Calu3 (cell line): ENCODE results near the gene ADGRV1. TPM values are rescaled to one million over a fixed set of nuclear protein-coding genes. Genes with fewer than 3 reads are reported as not detected.
"Not testable (repeated sequence)": the region's sequence is repeated elsewhere in the genome, so short reads cannot be mapped to it uniquely, and the experiment has no call there.

Experiments
- BruUV-seq: library from RNA; stranded (reverse); fragments of 400-500 nt; replicated peaks from 2 replicates; lab custom pipeline; 2021; lab: Mats Ljungman, UMichigan
- CTCF ChIA-PET: fragments of 300-600 bp; sonication (Branson Sonifier 250); formaldehyde crosslinking; loops from one replicate; lab custom pipeline; 2022; ENCODE audit warnings: antibody characterized with exemption; lab: Charles Lee
- DNase-seq: peaks from one replicate; pipeline ENCODE4 v3.0.0; 2022
- H3K27ac Mint-ChIP-seq: one replicate; pipeline ENCODE4 v1.8.0; 2022; ENCODE audit warnings: mixed read lengths; ENCODE audit not compliant: unreplicated experiment
- H3K27me3 Mint-ChIP-seq: one replicate; pipeline ENCODE4 v1.8.0; 2022; ENCODE audit warnings: mixed read lengths; ENCODE audit not compliant: unreplicated experiment
- H3K36me3 Mint-ChIP-seq: one replicate; pipeline ENCODE4 v1.8.0; 2022; ENCODE audit warnings: mild to moderate bottlenecking, moderate library complexity, mixed read lengths; ENCODE audit not compliant: insufficient read depth, unreplicated experiment
- H3K4me1 Mint-ChIP-seq: one replicate; pipeline ENCODE4 v1.8.0; 2022; ENCODE audit warnings: mild to moderate bottlenecking, low read depth, mixed read lengths; ENCODE audit not compliant: unreplicated experiment
- H3K4me3 Mint-ChIP-seq: one replicate; pipeline ENCODE4 v1.8.0; 2022; ENCODE audit warnings: mild to moderate bottlenecking, low read depth, moderate library complexity, mixed read lengths; ENCODE audit not compliant: unreplicated experiment
- H3K9me3 Mint-ChIP-seq: one replicate; pipeline ENCODE4 v1.8.0; 2022; ENCODE audit warnings: low read depth, mixed read lengths; ENCODE audit not compliant: unreplicated experiment
- intact Hi-C: fragments of 100-400 bp; cut with micrococcal nuclease; formaldehyde crosslinking; loops from one replicate; pipeline ENCODE4 v1.10.0; 2022; ENCODE audit not compliant: unreplicated experiment
- total RNA-seq: library from RNA; stranded (reverse); gene quantifications from 2 replicates; pipeline ENCODE4 v1.2.3, GENCODE V29; 2022
- TF ChIP-seq, protein P1 (sequence below): fragments of 200-600 bp; IDR thresholded peaks from one replicate; pipeline ENCODE4 v1.8.0; 2022; ENCODE audit warnings: antibody characterized with exemption; ENCODE audit not compliant: unreplicated experiment

Gene ADGRV1
- total RNA-seq, 1 experiment from 2014 or later: 1.8 TPM

DNA sequence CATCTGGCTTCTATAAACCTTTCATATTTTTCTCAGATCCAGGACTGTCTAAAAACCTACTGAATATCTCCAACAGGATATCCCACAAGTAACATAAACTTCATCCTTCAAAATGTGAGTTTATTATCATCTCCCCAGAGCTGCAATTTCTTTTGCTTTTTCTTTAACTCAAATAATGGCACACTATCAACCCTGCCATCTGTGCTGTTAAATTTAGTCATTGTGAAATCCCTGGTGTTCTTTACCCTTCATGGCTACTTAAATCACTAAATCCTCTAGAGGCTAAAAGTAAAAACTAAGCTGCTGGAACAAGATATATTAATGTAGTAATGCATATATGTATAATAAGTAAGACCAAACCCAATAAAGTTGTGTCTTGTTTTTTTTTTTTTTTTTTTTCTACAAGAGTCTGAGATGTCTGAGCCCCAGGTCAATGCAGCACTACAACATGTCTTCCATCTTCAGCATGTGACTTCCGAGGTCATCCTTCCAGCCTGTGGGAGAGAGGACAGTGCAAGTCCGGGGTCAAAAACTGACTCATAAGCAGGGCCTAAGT is 362.9 kb downstream of the ADGRV1 start:
- Mint-ChIP-seq H3K36me3 (no peaks in the 10 kb centered on the region), H3K27me3 (no peaks in the 10 kb centered on the region), H3K4me3 (no peak overlapping the region), H3K27ac (no peak overlapping the region), H3K9me3 (no peaks in the 10 kb centered on the region), H3K4me1 (peaks cover 24% of the 10 kb centered on the region)
- CTCF ChIA-PET: no interaction called here
- intact Hi-C loops: no loop called here
- DNase-seq: no peak
- TF ChIP-seq, protein P1, sequence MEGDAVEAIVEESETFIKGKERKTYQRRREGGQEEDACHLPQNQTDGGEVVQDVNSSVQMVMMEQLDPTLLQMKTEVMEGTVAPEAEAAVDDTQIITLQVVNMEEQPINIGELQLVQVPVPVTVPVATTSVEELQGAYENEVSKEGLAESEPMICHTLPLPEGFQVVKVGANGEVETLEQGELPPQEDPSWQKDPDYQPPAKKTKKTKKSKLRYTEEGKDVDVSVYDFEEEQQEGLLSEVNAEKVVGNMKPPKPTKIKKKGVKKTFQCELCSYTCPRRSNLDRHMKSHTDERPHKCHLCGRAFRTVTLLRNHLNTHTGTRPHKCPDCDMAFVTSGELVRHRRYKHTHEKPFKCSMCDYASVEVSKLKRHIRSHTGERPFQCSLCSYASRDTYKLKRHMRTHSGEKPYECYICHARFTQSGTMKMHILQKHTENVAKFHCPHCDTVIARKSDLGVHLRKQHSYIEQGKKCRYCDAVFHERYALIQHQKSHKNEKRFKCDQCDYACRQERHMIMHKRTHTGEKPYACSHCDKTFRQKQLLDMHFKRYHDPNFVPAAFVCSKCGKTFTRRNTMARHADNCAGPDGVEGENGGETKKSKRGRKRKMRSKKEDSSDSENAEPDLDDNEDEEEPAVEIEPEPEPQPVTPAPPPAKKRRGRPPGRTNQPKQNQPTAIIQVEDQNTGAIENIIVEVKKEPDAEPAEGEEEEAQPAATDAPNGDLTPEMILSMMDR: no peak
- no TSS peak for BruUV-seq

DNA sequence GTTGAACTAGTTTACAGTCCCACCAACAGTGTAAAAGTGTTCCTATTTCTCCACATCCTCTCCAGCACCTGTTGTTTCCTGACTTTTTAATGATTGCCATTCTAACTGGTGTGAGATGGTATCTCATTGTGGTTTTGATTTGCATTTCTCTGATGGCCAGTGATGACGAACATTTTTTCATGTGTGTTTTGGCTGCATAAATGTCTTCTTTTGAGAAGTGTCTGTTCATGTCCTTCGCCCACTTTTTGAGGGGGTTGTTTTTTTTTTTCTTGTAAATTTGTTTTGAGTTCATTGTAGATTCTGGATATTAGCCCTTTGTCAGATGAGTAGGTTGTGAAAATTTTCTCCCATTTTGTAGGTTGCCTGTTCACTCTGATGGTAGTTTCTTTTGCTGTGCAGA is 365.6 kb downstream of the ADGRV1 start:
- BruUV-seq, intact Hi-C loops, H3K4me1 Mint-ChIP-seq, H3K36me3 Mint-ChIP-seq, CTCF ChIA-PET, DNase-seq, H3K9me3 Mint-ChIP-seq, H3K27me3 Mint-ChIP-seq, H3K4me3 Mint-ChIP-seq, H3K27ac Mint-ChIP-seq: not testable (repeated sequence)

DNA sequence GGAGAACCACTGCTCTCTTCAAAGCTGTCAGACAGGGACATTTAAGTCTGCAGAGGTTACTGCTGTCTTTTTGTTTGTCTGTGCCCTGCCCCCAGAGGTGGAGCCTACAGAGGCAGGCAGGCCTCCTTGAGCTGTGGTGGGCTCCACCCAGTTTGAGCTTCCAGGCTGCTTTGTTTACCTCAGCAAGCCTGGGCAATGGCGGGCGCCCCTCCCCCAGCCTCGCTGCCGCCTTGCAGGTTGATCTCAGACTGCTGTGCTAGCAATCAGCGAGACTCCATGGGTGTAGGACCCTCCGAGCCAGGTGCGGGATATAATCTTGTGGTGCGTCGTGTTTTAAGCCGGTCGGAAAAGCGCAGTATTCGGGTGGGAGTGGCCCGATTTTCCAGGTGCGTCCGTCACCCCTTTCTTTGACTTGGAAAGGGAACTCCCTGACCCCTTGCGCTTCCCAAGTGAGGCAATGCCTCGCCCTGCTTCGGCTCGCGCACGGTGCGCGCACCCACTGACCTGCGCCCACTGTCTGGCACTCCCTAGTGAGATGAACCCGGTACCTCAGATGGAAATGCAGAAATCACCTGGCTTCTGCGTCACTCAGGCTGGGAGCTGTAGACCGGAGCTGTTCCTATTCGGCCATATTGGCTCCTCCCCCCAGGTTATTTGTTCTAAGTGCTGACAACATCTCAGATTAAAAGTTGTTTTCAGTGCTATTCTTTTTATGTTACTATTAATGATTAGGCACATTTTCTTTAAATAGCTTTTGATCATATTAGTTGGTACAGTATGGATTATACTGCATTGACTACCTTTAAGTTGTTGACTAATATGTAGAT is 370.6 kb downstream of the ADGRV1 start:
- DNase-seq, H3K4me3 Mint-ChIP-seq, H3K27me3 Mint-ChIP-seq, BruUV-seq, H3K9me3 Mint-ChIP-seq, H3K27ac Mint-ChIP-seq, CTCF ChIA-PET, H3K36me3 Mint-ChIP-seq, intact Hi-C loops: not testable (repeated sequence)
- H3K4me1 Mint-ChIP-seq: peaks cover 16% of the 10 kb centered on the region

DNA sequence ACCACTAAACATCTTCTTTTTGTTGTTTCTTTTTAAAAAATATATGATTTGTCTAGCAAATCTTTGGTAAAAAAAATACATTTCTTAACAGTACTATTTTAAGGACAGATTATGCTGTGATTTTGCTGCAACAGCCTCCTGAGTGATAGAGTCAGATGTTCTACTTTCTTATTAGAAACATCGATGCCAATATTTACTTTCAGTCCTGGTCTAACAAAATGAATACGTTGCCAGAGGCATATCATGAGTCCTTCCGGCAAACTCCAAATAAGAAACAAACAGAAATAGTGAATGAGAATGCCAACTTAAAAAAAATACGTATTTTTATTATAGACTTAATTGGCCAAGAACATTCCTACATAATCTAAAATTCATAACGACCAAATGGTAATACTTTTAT is 371.5 kb downstream of the ADGRV1 start:
- Mint-ChIP-seq H3K4me3 (no peak overlapping the region), H3K27me3 (no peaks in the 10 kb centered on the region), H3K9me3 (no peaks in the 10 kb centered on the region), H3K27ac (no peak overlapping the region), H3K4me1 (peaks cover 22% of the 10 kb centered on the region), H3K36me3 (no peaks in the 10 kb centered on the region)
- BruUV-seq: no TSS peak
- CTCF ChIA-PET: no interaction called here
- TF ChIP-seq, protein P1: no peak
- intact Hi-C loops: loop anchor here (5.0 to 10.0 kb wide), 2 partner anchors 127 to 485 kb away; no protein-coding TSS in a partner anchor
- no peak for DNase-seq

DNA sequence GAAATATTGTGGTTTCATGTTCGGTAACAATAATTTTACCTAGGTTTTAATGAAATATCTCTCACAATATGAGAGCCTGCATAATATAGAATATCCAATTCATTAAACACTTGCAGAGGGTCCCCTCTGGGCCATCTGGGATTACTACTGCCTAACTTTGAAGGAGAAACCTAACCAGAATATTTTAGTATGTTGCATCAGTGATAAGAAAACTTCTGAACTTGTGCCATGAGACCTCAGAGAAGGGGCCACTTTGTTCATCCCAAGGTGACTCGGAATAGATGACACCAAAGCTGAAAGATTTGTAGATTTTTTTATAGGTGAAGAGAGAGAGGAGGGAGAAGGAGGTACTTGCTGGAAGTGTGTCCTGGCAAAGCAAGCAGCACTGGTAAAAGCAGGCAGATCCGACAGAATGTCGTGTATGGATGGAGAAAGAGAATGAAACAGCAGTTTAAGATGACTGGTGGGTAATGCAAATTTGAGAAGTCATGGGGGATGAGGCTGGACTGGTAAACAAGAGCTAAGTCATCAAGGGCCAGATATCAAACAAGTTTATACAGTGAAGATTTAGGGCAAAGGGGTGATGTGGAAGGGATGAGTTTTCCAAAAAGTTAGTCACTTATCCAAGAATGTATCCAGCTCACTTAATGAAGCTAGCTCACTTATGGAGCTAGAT is 372.3 kb downstream of the ADGRV1 start:
- H3K27me3 Mint-ChIP-seq: no peaks in the 10 kb centered on the region
- DNase-seq: no peak
- TF ChIP-seq, protein P1: no peak
- no peak overlapping the region for H3K4me3 Mint-ChIP-seq
- no peak overlapping the region for H3K27ac Mint-ChIP-seq
- no peaks in the 10 kb centered on the region for H3K36me3 Mint-ChIP-seq
- H3K4me1 Mint-ChIP-seq: peaks cover 22% of the 10 kb centered on the region
- BruUV-seq: no TSS peak
- no peaks in the 10 kb centered on the region for H3K9me3 Mint-ChIP-seq
- intact Hi-C loops: loop anchor here (5.0 to 10.0 kb wide), 2 partner anchors 126 to 484 kb away; no protein-coding TSS in a partner anchor
- CTCF ChIA-PET: interaction anchor here (1.5 kb wide), 1 partner anchor 454 kb away, joined by 17 read pairs; no protein-coding TSS in a partner anchor
